Lower leg skin (tissue), 4 donors: ENCODE data around the gene POLD3. TPM values are rescaled to one million over a fixed set of nuclear protein-coding genes. Genes with fewer than 3 reads are reported as not detected.

Source experiments
- DNase-seq, 2 donors: peaks; one replicate each; pipeline ENCODE4 v3.0.0-alpha.2; 2019; ENCODE audit warnings: low spot score in 2 of 2
- H3K4me3 ChIP-seq: fragments of 200-600 bp; sonication (generic); 2 replicates; pipeline ENCODE4 v1.5.1; 2017; ENCODE audit warnings: mild to moderate bottlenecking, low read depth; ENCODE audit not compliant: poor library complexity, severe bottlenecking
- CTCF ChIP-seq, 3 donors: fragments of 450-650 bp; IDR thresholded peaks; one replicate each; pipeline ENCODE4 v1.5.1; 2016; ENCODE audit warnings: antibody characterized with exemption in 3 of 3, mild to moderate bottlenecking in 3 of 3, moderate library complexity in 2 of 3
- POLR2A ChIP-seq, 2 donors: fragments of 450-650 bp; IDR thresholded peaks; one replicate each; pipeline ENCODE4 v1.6.1; 2016 to 2017; ENCODE audit warnings: antibody characterized with exemption in 2 of 2, mild to moderate bottlenecking in 1 of 2, moderate library complexity in 1 of 2
- WGBS, 2 donors: methylation state at CpG; one replicate each; pipeline ENCODE4 v1.1.5; 2018; 5-methylcytosine and 5-hydroxymethylcytosine counted together
- intact Hi-C: fragments of 100-400 bp; cut with DNase I; formaldehyde crosslinking; loops from one replicate; pipeline ENCODE4 v1.15.0; 2023; ENCODE audit warnings: low total_unique reads
- total RNA-seq, 4 donors: library from RNA; depleted of rRNA; stranded (reverse); fragments of >200 nt; gene quantifications; one replicate each; pipeline ENCODE4 v1.1.0, GENCODE V29; 2016

Gene POLD3
- total RNA-seq, 4 donors from 2014 or later: 7.0 to 18.8 (median 9.4) TPM

GRCh38 chr11:74680703-74681531 lies 88.5 kb downstream of the POLD3 start:
- 87 to 88% methylated on average over 16 to 18 of the region's 18 CpGs for WGBS, 2 donors
- peak in 1 of 2 donors; percentile 62 for DNase-seq
- intact Hi-C loops: no loop called here
- no peak overlapping the region for H3K4me3 ChIP-seq
- TF ChIP-seq POLR2A (IDR thresholded peaks at IDR 0.05): no peak
- no peak for TF ChIP-seq CTCF (IDR thresholded peaks at IDR 0.05)

- peak in 1 of 2 donors; percentile 77 for DNase-seq
- WGBS, 2 donors: 74 to 78% methylated on average over 12 of the region's 12 CpGs
- H3K4me3 ChIP-seq: no peak overlapping the region
- no peak for TF ChIP-seq CTCF (IDR thresholded peaks at IDR 0.05)
- TF ChIP-seq POLR2A (IDR thresholded peaks at IDR 0.05): no peak
- intact Hi-C loops: no loop called here
These were observed 89.6 kb downstream of the POLD3 start for GRCh38 chr11:74681686-74682651.

GRCh38 chr11:74682731-74683278 lies 90.4 kb downstream of the POLD3 start:
- H3K4me3 ChIP-seq: no peak overlapping the region
- intact Hi-C loops: no loop called here
- WGBS, 2 donors: 89 to 90% methylated on average over 12 to 14 of the region's 14 CpGs
- DNase-seq: peak in 1 of 2 donors; percentile 59
- TF ChIP-seq CTCF (IDR thresholded peaks at IDR 0.05): no peak

GRCh38 chr11:74683279-74683871 lies 91.0 kb downstream of the POLD3 start:
- DNase-seq: peak in 1 of 2 donors; percentile 85
- peak overlapping the region; percentile 8 for H3K4me3 ChIP-seq
- intact Hi-C loops: no loop called here
- WGBS, 2 donors: 5 to 11% methylated on average over 5 to 53 of the region's 59 CpGs
- TF ChIP-seq CTCF (IDR thresholded peaks at IDR 0.05): no peak
- no peak for TF ChIP-seq POLR2A (IDR thresholded peaks at IDR 0.05)

GRCh38 chr11:74683941-74684481 lies 91.6 kb downstream of the POLD3 start:
- TF ChIP-seq CTCF (IDR thresholded peaks at IDR 0.05): no peak
- TF ChIP-seq POLR2A (IDR thresholded peaks at IDR 0.05): no peak
- intact Hi-C loops: no loop called here
- no peak overlapping the region for H3K4me3 ChIP-seq
- DNase-seq: peak in 1 of 2 donors; percentile 77
- 72 to 75% methylated on average over 11 to 12 of the region's 12 CpGs for WGBS, 2 donors
